GM03348 (cell line): ENCODE data around the gene EAF1.
"Not testable (repeated sequence)": the region's sequence is repeated elsewhere in the genome, so short reads cannot be mapped to it uniquely, and the experiment has no call there.

ENCODE experiments used
- DNase-seq: peaks from one replicate; pipeline ENCODE4 v3.0.0; 2012; ENCODE audit warnings: low spot score

Gene EAF1

GRCh38 chr3:15405448-15406050 lies 21.8 kb upstream of the EAF1 start:
- peak; percentile 70 for DNase-seq

GRCh38 chr3:15409239-15409638 lies 18.2 kb upstream of the EAF1 start:
- DNase-seq: no peak

- DNase-seq: no peak
Measured at GRCh38 chr3:15409774-15410173, 17.6 kb upstream of the EAF1 start.

- DNase-seq: not testable (repeated sequence)
Measured at GRCh38 chr3:15410966-15411365, 16.4 kb upstream of the EAF1 start.

GRCh38 chr3:15420871-15421270 lies 6.5 kb upstream of the EAF1 start:
- DNase-seq: no peak

- no peak for DNase-seq
Measured at GRCh38 chr3:15426579-15427118, 749 bp upstream of the EAF1 start.

GRCh38 chr3:15427981-15428380 lies 583 bp downstream of the EAF1 start:
- peak; percentile 28 for DNase-seq

GRCh38 chr3:15428539-15428938 lies 1.1 kb downstream of the EAF1 start:
- peak; percentile 68 for DNase-seq

- no peak for DNase-seq
Measured at GRCh38 chr3:15429080-15429479, 1.7 kb downstream of the EAF1 start.

GRCh38 chr3:15430624-15431023 lies 3.2 kb downstream of the EAF1 start:
- DNase-seq: no peak

GRCh38 chr3:15431256-15431837 lies 3.9 kb downstream of the EAF1 start:
- DNase-seq: no peak

- DNase-seq: no peak
Measured at GRCh38 chr3:15433531-15433930, 6.1 kb downstream of the EAF1 start.

- no peak for DNase-seq
Measured at GRCh38 chr3:15434756-15435155, 7.4 kb downstream of the EAF1 start.

GRCh38 chr3:15436246-15436645 lies 8.8 kb downstream of the EAF1 start:
- no peak for DNase-seq

- peak; percentile 67 for DNase-seq
Measured at GRCh38 chr3:15438983-15439382, 11.6 kb downstream of the EAF1 start.

- no peak for DNase-seq
Measured at GRCh38 chr3:15439476-15439875, 12.1 kb downstream of the EAF1 start.

GRCh38 chr3:15440891-15441290 lies 13.5 kb downstream of the EAF1 start:
- no peak for DNase-seq

- no peak for DNase-seq
Measured at GRCh38 chr3:15443826-15444524, 16.6 kb downstream of the EAF1 start.

- no peak for DNase-seq
Measured at GRCh38 chr3:15449489-15450224, 22.3 kb downstream of the EAF1 start.

- no peak for DNase-seq
Measured at GRCh38 chr3:15450438-15451215, 23.2 kb downstream of the EAF1 start.

- no peak for DNase-seq
Measured at GRCh38 chr3:15451216-15452113, 24.1 kb downstream of the EAF1 start.
